B cell (primary cell): Measurements from ENCODE around the gene CLEC2L. TPM values are rescaled to one million over a fixed set of nuclear protein-coding genes. Genes with fewer than 3 reads are reported as not detected.

Experiments used
- ATAC-seq: fragments of 200-7000 bp; cut with Tn5 transposase; one replicate; pipeline ENCODE4 v1.10.0; 2021; ENCODE audit warnings: low read depth, mild to moderate bottlenecking, moderate number of reproducible peaks, moderate library complexity
- CTCF ChIA-PET: fragments of 350-600 bp; sonication (Branson Sonifier 250); formaldehyde crosslinking; loops from one replicate; lab custom pipeline; 2021; ENCODE audit warnings: antibody characterized with exemption, inconsistent platforms; lab: Charles Lee
- POLR2A ChIA-PET: fragments of 350-600 bp; sonication (Branson Sonifier 250); formaldehyde crosslinking; loops from one replicate; lab custom pipeline; 2021; ENCODE audit warnings: antibody characterized with exemption; lab: Charles Lee
- DNase-seq: peaks from one replicate; pipeline ENCODE4 v3.0.0; 2013
- H2AFZ ChIP-seq: 2 replicates; pipeline ENCODE4 v1.6.1; 2012; ENCODE audit warnings: mild to moderate bottlenecking, low read depth, low read length; ENCODE audit not compliant: insufficient read depth, poor library complexity, severe bottlenecking
- H3K27ac ChIP-seq, 2 donors: 1 replicate in 1 of 2; 2 replicates in 1 of 2; pipeline ENCODE4 v1.5.1; 2012 to 2013; ENCODE audit warnings: low read length in 2 of 2, mild to moderate bottlenecking in 2 of 2, moderate library complexity in 1 of 2
- H3K27me3 ChIP-seq, 4 experiments: fragments of 200-600 bp in 1 of 4; sonication (generic) in 1 of 4; replicated peaks in 1 of 4; 1 replicate in 2 of 4; 2 replicates in 2 of 4; pipeline versions ENCODE4 v1.6.1 to v1.7.0; 2013 to 2016; ENCODE audit warnings: low read length in 3 of 4, mild to moderate bottlenecking in 2 of 4, mixed read lengths in 1 of 4, moderate library complexity in 1 of 4; ENCODE audit not compliant: insufficient read depth in 4 of 4, control insufficient read depth in 3 of 4; ENCODE audit errors: control extremely low read depth in 1 of 4
- H3K36me3 ChIP-seq, 2 experiments: replicated peaks in 1 of 2; 1 replicate in 1 of 2; 2 replicates in 1 of 2; pipeline versions ENCODE4 v1.6.1 to v1.7.1; 2013; ENCODE audit warnings: low read length in 1 of 2; ENCODE audit not compliant: insufficient read depth in 2 of 2, control insufficient read depth in 1 of 2; ENCODE audit errors: control extremely low read depth in 1 of 2, extremely low read depth in 1 of 2
- H3K4me1 ChIP-seq, 2 donors: fragments of 200-600 bp in 1 of 2; sonication (generic) in 1 of 2; 1 replicate in 1 of 2; 2 replicates in 1 of 2; pipeline versions ENCODE4 v1.5.1 to v1.6.1; 2013 to 2017; ENCODE audit warnings: low read length in 2 of 2; ENCODE audit not compliant: control insufficient read depth in 2 of 2, insufficient read depth in 2 of 2
- H3K4me2 ChIP-seq: replicated peaks from 2 replicates; pipeline ENCODE3; 2012; ENCODE audit warnings: mild to moderate bottlenecking, low read depth, low read length; ENCODE audit not compliant: poor library complexity, severe bottlenecking
- H3K4me3 ChIP-seq, 5 experiments: fragments of 200-600 bp in 1 of 5; sonication (generic) in 1 of 5; 1 replicate in 3 of 5; 2 replicates in 2 of 5; pipeline versions ENCODE4 v1.5.1 to v1.7.0; 2011 to 2016; ENCODE audit warnings: low read length in 4 of 5, mild to moderate bottlenecking in 4 of 5, low read depth in 2 of 5, control low read depth in 1 of 5, moderate library complexity in 1 of 5; ENCODE audit not compliant: insufficient read depth in 1 of 5; ENCODE audit errors: control extremely low read depth in 1 of 5, extremely low read depth in 1 of 5
- H3K79me2 ChIP-seq: fragments of 200-600 bp; sonication (generic); one replicate; pipeline ENCODE4 v1.6.0; 2016; ENCODE audit warnings: low read length; ENCODE audit not compliant: control insufficient read depth, insufficient read depth
- H3K9ac ChIP-seq: fragments of 200-600 bp; sonication (generic); 2 replicates; pipeline ENCODE4 v1.6.1; 2017; ENCODE audit warnings: mild to moderate bottlenecking, low read length, moderate library complexity
- H3K9me3 ChIP-seq, 3 donors: one replicate each; pipeline versions ENCODE4 v1.6.1 to v1.7.1; 2013; ENCODE audit warnings: low read length in 2 of 3; ENCODE audit not compliant: control insufficient read depth in 2 of 3, insufficient read depth in 1 of 3; ENCODE audit errors: control extremely low read depth in 1 of 3
- H4K20me1 ChIP-seq: 2 replicates; pipeline ENCODE4 v1.6.0; 2012; ENCODE audit warnings: mild to moderate bottlenecking, low read length; ENCODE audit not compliant: insufficient read depth, control insufficient read depth, poor library complexity, severe bottlenecking
- H3K27ac Mint-ChIP-seq: one replicate; pipeline ENCODE4 v1.8.0; 2021; ENCODE audit warnings: mixed read lengths
- H3K27me3 Mint-ChIP-seq: one replicate; pipeline ENCODE4 v1.8.0; 2021; ENCODE audit warnings: mixed read lengths
- H3K4me1 Mint-ChIP-seq: one replicate; pipeline ENCODE4 v1.8.0; 2021; ENCODE audit warnings: mixed read lengths
- H3K4me3 Mint-ChIP-seq: one replicate; pipeline ENCODE4 v1.8.0; 2021; ENCODE audit warnings: mixed read lengths
- H3K9me3 Mint-ChIP-seq: one replicate; pipeline ENCODE4 v1.8.0; 2022; ENCODE audit warnings: mixed read lengths; ENCODE audit not compliant: insufficient read depth
- CTCF ChIP-seq: fragments of 200-600 bp; IDR thresholded peaks from one replicate; pipeline ENCODE4 v1.8.0; 2022; ENCODE audit warnings: antibody characterized with exemption, mild to moderate bottlenecking
- EZH2 ChIP-seq: IDR thresholded peaks from 2 replicates; pipeline ENCODE4 v1.6.1; 2012; ENCODE audit warnings: borderline replicate concordance, low read depth, mild to moderate bottlenecking, moderate library complexity, low read length; ENCODE audit not compliant: insufficient read depth, poor library complexity, severe bottlenecking
- WGBS: methylation state at CpG from one replicate; pipeline ENCODE4 v1.1.5; 2013; ENCODE audit warnings: missing lambda C conversion rate; ENCODE audit not compliant: insufficient coverage; 5-methylcytosine and 5-hydroxymethylcytosine counted together
- intact Hi-C: fragments of 100-400 bp; cut with micrococcal nuclease; formaldehyde crosslinking; loops from one replicate; pipeline ENCODE4 v1.10.0; 2022
- polyA plus RNA-seq: library from polyadenylated mRNA; depleted of rRNA; stranded (reverse); fragments of >200 nt; gene quantifications from 2 replicates; pipeline ENCODE4 v1.2.3, GENCODE V29; 2012
- total RNA-seq, 2 donors: library from RNA; stranded (reverse); fragments of 120-200 nt in 1 of 2; gene quantifications; 1 replicate in 1 of 2; 2 replicates in 1 of 2; pipeline versions ENCODE4 v1.2.3 to v1.2.4, GENCODE V29; 2013 to 2022

The CLEC2L gene
- total and polyA plus RNA-seq, 2 donors (not counting 1 experiment from before 2014, with no cell fraction given), result not detected

- no peaks in the 10 kb centered on the region for H3K79me2 ChIP-seq
- H3K4me1 ChIP-seq, result peaks cover 0 to 4% of the 10 kb centered on the region in 2 donors
- Mint-ChIP-seq H3K27ac (no peak overlapping the region), H3K9me3 (no peaks in the 10 kb centered on the region), H3K4me3 (no peak overlapping the region), H3K4me1 (peaks cover 3% of the 10 kb centered on the region), H3K27me3 (peaks cover 47% of the 10 kb centered on the region)
- H2AFZ ChIP-seq, result no peak overlapping the region
- no peak overlapping the region for H3K27ac ChIP-seq
- H3K27me3 ChIP-seq, result peaks cover 0 to 43% (median 3%) of the 10 kb centered on the region in 4 experiments
- no peaks in the 10 kb centered on the region for H3K36me3 ChIP-seq
- intact Hi-C loops, result no loop called here
- H3K9me3 ChIP-seq, result peaks cover 0 to 13% (median 0%) of the 10 kb centered on the region in 3 donors
- no peak overlapping the region for H3K4me3 ChIP-seq
- WGBS, result 25% methylated on average over 6 of the region's 11 CpGs
- H3K9ac ChIP-seq, result no peak overlapping the region
- H3K4me2 ChIP-seq, result no peak overlapping the region
- CTCF ChIA-PET, result interaction anchor here (0.8 kb wide), 1 partner anchor 49 kb away, joined by 3 read pairs; no protein-coding TSS in a partner anchor
- DNase-seq (no peak), ATAC-seq (no peak)
- H4K20me1 ChIP-seq, result no peaks in the 10 kb centered on the region
- no peak for TF ChIP-seq CTCF
- no peak for TF ChIP-seq EZH2
- POLR2A ChIA-PET, result no interaction called here
These were observed 671 bp upstream of the CLEC2L start for GRCh38 chr7:139522830-139523198.

- Mint-ChIP-seq H3K4me1 (peaks cover 3% of the 10 kb centered on the region), H3K4me3 (no peak overlapping the region)
These were observed 707 bp downstream of the CLEC2L start for GRCh38 chr7:139523968-139524815.

More at GRCh38 chr7:139523968-139524815, 707 bp downstream of the CLEC2L start:
- Histone ChIP-seq H3K4me2 (no peak overlapping the region), H3K27ac (no peak overlapping the region), H2AFZ (no peak overlapping the region), H3K9me3 (peaks cover 0 to 13% (median 0%) of the 10 kb centered on the region in 3 donors), H3K4me3 (no peak overlapping the region), H3K27me3 (peaks cover 0 to 43% (median 4%) of the 10 kb centered on the region in 4 experiments), H3K4me1 (peaks cover 0 to 4% of the 10 kb centered on the region in 2 donors), H3K79me2 (no peaks in the 10 kb centered on the region), H3K36me3 (no peaks in the 10 kb centered on the region), H4K20me1 (no peaks in the 10 kb centered on the region), H3K9ac (no peak overlapping the region)
- intact Hi-C loops, result no loop called here
- WGBS, result 29% methylated on average over 68 of the region's 70 CpGs
- H3K27me3 Mint-ChIP-seq, result peaks cover 54% of the 10 kb centered on the region
- TF ChIP-seq EZH2 (no peak), CTCF (no peak)
- DNase-seq (no peak), ATAC-seq (no peak)
- no peak overlapping the region for H3K27ac Mint-ChIP-seq
- no peaks in the 10 kb centered on the region for H3K9me3 Mint-ChIP-seq
- CTCF ChIA-PET, result no interaction called here
- POLR2A ChIA-PET, result no interaction called here
